COLO668 (cell line): ENCODE measurements around the gene MORN5.

Source experiments
- DNase-seq: peaks from one replicate; lab custom pipeline; 2025; ENCODE audit not compliant: unreplicated experiment; lab: John Stamatoyannopoulos, UW

MORN5 gene

GRCh38 chr9:122213589-122214413, 54.1 kb downstream of the MORN5 start:
- peak; percentile 89 for DNase-seq

- no peak for DNase-seq
These were observed 54.8 kb downstream of the MORN5 start for GRCh38 chr9:122214507-122214906.

GRCh38 chr9:122215663-122216062, 56.0 kb downstream of the MORN5 start:
- no peak for DNase-seq

- DNase-seq = no peak
These were observed 56.6 kb downstream of the MORN5 start for GRCh38 chr9:122216138-122216797.

GRCh38 chr9:122216798-122217418, 57.2 kb downstream of the MORN5 start:
- no peak for DNase-seq

GRCh38 chr9:122217640-122218039, 57.9 kb downstream of the MORN5 start:
- DNase-seq = no peak

GRCh38 chr9:122218071-122218934, 58.6 kb downstream of the MORN5 start:
- DNase-seq = no peak

GRCh38 chr9:122218935-122219855, 59.5 kb downstream of the MORN5 start:
- DNase-seq = no peak

GRCh38 chr9:122219856-122220672, 60.4 kb downstream of the MORN5 start:
- no peak for DNase-seq

GRCh38 chr9:122220673-122221182, 61.0 kb downstream of the MORN5 start:
- DNase-seq = no peak

GRCh38 chr9:122221183-122221811, 61.6 kb downstream of the MORN5 start:
- DNase-seq = no peak

- no peak for DNase-seq
These were observed 63.1 kb downstream of the MORN5 start for GRCh38 chr9:122222791-122223190.

- DNase-seq = no peak
These were observed 63.7 kb downstream of the MORN5 start for GRCh38 chr9:122223435-122223834.

GRCh38 chr9:122225312-122226141, 65.8 kb downstream of the MORN5 start:
- no peak for DNase-seq

- no peak for DNase-seq
These were observed 66.5 kb downstream of the MORN5 start for GRCh38 chr9:122226142-122226757.

GRCh38 chr9:122226758-122227574, 67.3 kb downstream of the MORN5 start:
- peak; percentile 40 for DNase-seq
